Hepatic stellate cell (primary cell): Measurements from ENCODE around the gene PXK.
"Not testable (repeated sequence)": the region's sequence is repeated elsewhere in the genome, so short reads cannot be mapped to it uniquely, and the experiment has no call there.

Experiments used
- DNase-seq: peaks from one replicate; pipeline ENCODE4 v3.0.0; 2011; ENCODE audit warnings: low spot score

PXK gene

GRCh38 chr3:58323529-58324390, 8.9 kb upstream of the PXK start:
- DNase-seq: no peak

- no peak for DNase-seq
Measured at GRCh38 chr3:58324391-58325390, 8.0 kb upstream of the PXK start.

GRCh38 chr3:58325525-58325992, 7.1 kb upstream of the PXK start:
- DNase-seq: no peak

GRCh38 chr3:58326267-58326900, 6.3 kb upstream of the PXK start:
- no peak for DNase-seq

GRCh38 chr3:58329150-58329921, 3.4 kb upstream of the PXK start:
- DNase-seq: no peak

GRCh38 chr3:58329922-58330413, 2.7 kb upstream of the PXK start:
- DNase-seq: no peak

- no peak for DNase-seq
Measured at GRCh38 chr3:58331593-58332152, 1.0 kb upstream of the PXK start.

- peak; percentile 31 for DNase-seq
Measured at GRCh38 chr3:58333206-58334012, 717 bp downstream of the PXK start.

GRCh38 chr3:58334013-58334321, 1.3 kb downstream of the PXK start:
- no peak for DNase-seq

- no peak for DNase-seq
Measured at GRCh38 chr3:58334506-58334884, 1.8 kb downstream of the PXK start.

- no peak for DNase-seq
Measured at GRCh38 chr3:58335652-58335947, 2.9 kb downstream of the PXK start.

GRCh38 chr3:58336135-58336882, 3.6 kb downstream of the PXK start:
- peak; percentile 57 for DNase-seq

- no peak for DNase-seq
Measured at GRCh38 chr3:58337190-58337589, 4.5 kb downstream of the PXK start.

GRCh38 chr3:58339146-58339545, 6.5 kb downstream of the PXK start:
- not testable (repeated sequence) for DNase-seq

- no peak for DNase-seq
Measured at GRCh38 chr3:58340594-58341244, 8.0 kb downstream of the PXK start.

- DNase-seq: no peak
Measured at GRCh38 chr3:58341376-58341775, 8.7 kb downstream of the PXK start.

GRCh38 chr3:58342676-58343075, 10.0 kb downstream of the PXK start:
- DNase-seq: no peak

GRCh38 chr3:58345457-58345856, 12.8 kb downstream of the PXK start:
- DNase-seq: no peak

GRCh38 chr3:58346368-58346767, 13.7 kb downstream of the PXK start:
- DNase-seq: no peak
